WTC11 (cell line): ENCODE measurements around the gene OR1K1. TPM values are rescaled to one million over a fixed set of nuclear protein-coding genes. Genes with fewer than 3 reads are reported as not detected.

Experiments
- ATAC-seq: fragments of 200-7000 bp; cut with Tn5 transposase; 2 replicates; pipeline ENCODE4 v1.10.0; 2021; ENCODE audit warnings: mild to moderate bottlenecking, moderate library complexity
- CTCF ChIA-PET: fragments of 300-600 bp; sonication (Branson Sonifier 250); formaldehyde crosslinking; loops from one replicate; lab custom pipeline; 2021; ENCODE audit warnings: antibody characterized with exemption; lab: Charles Lee
- POLR2A ChIA-PET: fragments of 350-600 bp; sonication (Branson Sonifier 250); formaldehyde crosslinking; loops from one replicate; lab custom pipeline; 2021; ENCODE audit warnings: antibody characterized with exemption; lab: Charles Lee
- DNase-seq: peaks from one replicate; pipeline ENCODE4 v3.0.0; 2021; ENCODE audit warnings: low spot score
- H3K27ac Mint-ChIP-seq: 2 replicates; pipeline ENCODE4 v1.8.0; 2021; ENCODE audit warnings: mixed read lengths
- H3K27me3 Mint-ChIP-seq: 2 replicates; pipeline ENCODE4 v1.8.0; 2021; ENCODE audit warnings: low read depth, mild to moderate bottlenecking, moderate library complexity, mixed read lengths
- H3K36me3 Mint-ChIP-seq: 2 replicates; pipeline ENCODE4 v1.8.0; 2021; ENCODE audit warnings: mixed read lengths
- H3K4me1 Mint-ChIP-seq: 2 replicates; pipeline ENCODE4 v1.8.0; 2022; ENCODE audit warnings: mixed read lengths
- H3K4me3 Mint-ChIP-seq: 2 replicates; pipeline ENCODE4 v1.8.0; 2021; ENCODE audit warnings: mild to moderate bottlenecking, moderate library complexity, mixed read lengths
- H3K9me3 Mint-ChIP-seq: 2 replicates; pipeline ENCODE4 v1.8.0; 2021; ENCODE audit warnings: mixed read lengths
- CBFB ChIP-seq: sonication (generic); formaldehyde crosslinking; IDR thresholded peaks from 2 replicates; pipeline ENCODE4 v1.8.1; 2022; ENCODE audit warnings: mild to moderate bottlenecking, low read depth, missing genetic modification reagents
- E2F1 ChIP-seq: sonication (generic); formaldehyde crosslinking; IDR thresholded peaks from 2 replicates; pipeline ENCODE4 v1.8.0; 2022; ENCODE audit warnings: mild to moderate bottlenecking, missing genetic modification reagents
- GTF2I ChIP-seq: fragments of 250-450 bp; sonication (Bioruptor Pico); conservative IDR thresholded peaks from 2 replicates; pipeline ENCODE4 v1.4.0; 2021; ENCODE audit warnings: mild to moderate bottlenecking
- HMGA2 ChIP-seq: fragments of 250-450 bp; sonication (Bioruptor Pico); IDR thresholded peaks from 2 replicates; pipeline ENCODE4 v1.4.0; 2021; ENCODE audit warnings: mild to moderate bottlenecking, moderate library complexity
- HMGXB4 ChIP-seq: sonication (generic); formaldehyde crosslinking; IDR thresholded peaks from 2 replicates; pipeline ENCODE4 v1.8.1; 2023; ENCODE audit warnings: mild to moderate bottlenecking, moderate library complexity, missing genetic modification reagents
- JAZF1 ChIP-seq: fragments of 250-450 bp; sonication (Bioruptor Pico); IDR thresholded peaks from 2 replicates; pipeline ENCODE4 v1.9.0; 2021; ENCODE audit warnings: moderate library complexity, mild to moderate bottlenecking, inconsistent platforms
- JUN ChIP-seq: sonication (generic); formaldehyde crosslinking; IDR thresholded peaks from 2 replicates; pipeline ENCODE4 v1.8.0; 2023; ENCODE audit warnings: mild to moderate bottlenecking, missing genetic modification reagents
- KAT7 ChIP-seq: sonication (generic); formaldehyde crosslinking; IDR thresholded peaks from 2 replicates; pipeline ENCODE4 v1.8.1; 2023; ENCODE audit warnings: missing genetic modification reagents, mild to moderate bottlenecking, borderline replicate concordance
- MYBL2 ChIP-seq: sonication (generic); formaldehyde crosslinking; IDR thresholded peaks from 2 replicates; pipeline ENCODE4 v1.8.1; 2023; ENCODE audit warnings: mild to moderate bottlenecking, moderate library complexity, missing genetic modification reagents
- NFATC4 ChIP-seq: fragments of 250-450 bp; sonication (Bioruptor Pico); IDR thresholded peaks from 2 replicates; pipeline ENCODE4 v1.9.0; 2021; ENCODE audit warnings: mild to moderate bottlenecking
- NFYB ChIP-seq: sonication (generic); formaldehyde crosslinking; conservative IDR thresholded peaks from 2 replicates; pipeline ENCODE4 v1.8.0; 2022; ENCODE audit warnings: low read depth, missing genetic modification reagents
- NR2C2 ChIP-seq: sonication (generic); formaldehyde crosslinking; IDR thresholded peaks from 2 replicates; pipeline ENCODE4 v1.8.0; 2022; ENCODE audit warnings: mild to moderate bottlenecking, missing genetic modification reagents
- SMAD4 ChIP-seq: sonication (generic); formaldehyde crosslinking; IDR thresholded peaks from 2 replicates; pipeline ENCODE4 v1.8.0; 2022; ENCODE audit warnings: mild to moderate bottlenecking, missing genetic modification reagents
- TCF7 ChIP-seq: sonication (generic); formaldehyde crosslinking; IDR thresholded peaks from 2 replicates; pipeline ENCODE4 v1.8.0; 2022; ENCODE audit warnings: mild to moderate bottlenecking, low read depth, missing genetic modification reagents, moderate library complexity
- TEAD4 ChIP-seq: sonication (generic); formaldehyde crosslinking; IDR thresholded peaks from 2 replicates; pipeline ENCODE4 v1.8.0; 2022; ENCODE audit warnings: mild to moderate bottlenecking, missing genetic modification reagents
- ZNF219 ChIP-seq: sonication (generic); formaldehyde crosslinking; IDR thresholded peaks from 2 replicates; pipeline ENCODE4 v1.8.0; 2023; ENCODE audit warnings: missing genetic modification reagents, mild to moderate bottlenecking, borderline replicate concordance
- ZNF232 ChIP-seq: sonication (generic); formaldehyde crosslinking; IDR thresholded peaks from 2 replicates; pipeline ENCODE4 v1.8.0; 2022; ENCODE audit warnings: mild to moderate bottlenecking, missing genetic modification reagents
- ZNF317 ChIP-seq: sonication (generic); formaldehyde crosslinking; IDR thresholded peaks from 2 replicates; pipeline ENCODE4 v1.8.1; 2023; ENCODE audit warnings: low read depth, mild to moderate bottlenecking, moderate library complexity, missing genetic modification reagents, borderline replicate concordance
- ZNF425 ChIP-seq: fragments of 250-450 bp; sonication (Bioruptor Pico); conservative IDR thresholded peaks from 2 replicates; pipeline ENCODE4 v1.9.0; 2021; ENCODE audit warnings: mild to moderate bottlenecking
- ZSCAN18 ChIP-seq: fragments of 250-450 bp; sonication (Bioruptor Pico); IDR thresholded peaks from 2 replicates; pipeline ENCODE4 v2.1.2; 2022; ENCODE audit warnings: mild to moderate bottlenecking, moderate library complexity
- total RNA-seq: library from RNA; stranded (reverse); gene quantifications from 3 replicates; pipeline ENCODE4 v1.2.3, GENCODE V29; 2021
- TF ChIP-seq, protein P1 (sequence below): sonication (generic); formaldehyde crosslinking; IDR thresholded peaks from 2 replicates; pipeline ENCODE4 v1.8.1; 2023; ENCODE audit warnings: mild to moderate bottlenecking, missing genetic modification reagents, moderate library complexity
- TF ChIP-seq, protein P2 (sequence below): sonication (generic); formaldehyde crosslinking; IDR thresholded peaks from 2 replicates; pipeline ENCODE4 v1.8.0; 2022; ENCODE audit warnings: missing genetic modification reagents

Gene OR1K1
- total RNA-seq, 1 experiment from 2014 or later, result not detected

DNA sequence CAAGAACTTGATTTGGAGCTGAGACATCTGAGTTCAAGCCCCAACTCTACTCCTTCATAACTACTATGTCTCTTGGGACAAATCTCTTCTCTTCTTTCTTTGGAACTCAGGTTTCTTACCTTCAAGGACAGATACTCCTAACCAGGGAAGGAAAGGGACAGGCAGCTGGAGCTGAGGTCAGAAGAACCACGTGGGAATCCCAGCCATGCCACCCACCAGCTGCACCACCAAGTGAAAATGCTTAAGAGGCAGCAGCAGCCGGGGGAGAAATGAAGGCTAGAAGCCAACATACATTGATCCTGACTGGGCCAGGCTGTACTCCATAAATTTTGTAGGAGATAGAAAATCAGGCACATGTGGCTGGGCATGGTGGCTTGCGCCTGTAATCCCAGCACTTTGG is 20.7 kb upstream of the OR1K1 start:
- Mint-ChIP-seq H3K4me1 (no peaks in the 10 kb centered on the region), H3K27me3 (peaks cover 16% of the 10 kb centered on the region; the same call in 1 of the 2 replicates), H3K36me3 (peaks cover 9% of the 10 kb centered on the region), H3K4me3 (no peak overlapping the region), H3K27ac (no peak overlapping the region), H3K9me3 (peaks cover 65% of the 10 kb centered on the region)
- ATAC-seq, result no peak
- no peak for DNase-seq
- ChIA-PET POLR2A (no interaction called here), CTCF (interaction anchor here (1.0 kb wide), 1 partner anchor 281 kb away, joined by 4 read pairs; no protein-coding TSS in a partner anchor)
- no peak for TF ChIP-seq SMAD4 (CRISPR knock-in tag)
- TF ChIP-seq ZNF232 (CRISPR knock-in tag), result no peak
- TF ChIP-seq HMGXB4 (CRISPR knock-in tag), result no peak
- TF ChIP-seq JAZF1 (CRISPR knock-in tag), result no peak
- TF ChIP-seq E2F1 (CRISPR knock-in tag), result no peak
- no peak for TF ChIP-seq ZNF317 (CRISPR knock-in tag)
- TF ChIP-seq, protein P1, sequence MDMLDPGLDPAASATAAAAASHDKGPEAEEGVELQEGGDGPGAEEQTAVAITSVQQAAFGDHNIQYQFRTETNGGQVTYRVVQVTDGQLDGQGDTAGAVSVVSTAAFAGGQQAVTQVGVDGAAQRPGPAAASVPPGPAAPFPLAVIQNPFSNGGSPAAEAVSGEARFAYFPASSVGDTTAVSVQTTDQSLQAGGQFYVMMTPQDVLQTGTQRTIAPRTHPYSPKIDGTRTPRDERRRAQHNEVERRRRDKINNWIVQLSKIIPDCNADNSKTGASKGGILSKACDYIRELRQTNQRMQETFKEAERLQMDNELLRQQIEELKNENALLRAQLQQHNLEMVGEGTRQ (CRISPR knock-in tag), result no peak

GRCh38 chr9:122780026-122780425 is 19.9 kb upstream of the OR1K1 start:
- ATAC-seq, result no peak
- DNase-seq, result no peak
- Mint-ChIP-seq H3K27me3 (peaks cover 13% of the 10 kb centered on the region; the same call in 1 of the 2 replicates), H3K27ac (no peak overlapping the region), H3K4me1 (no peaks in the 10 kb centered on the region), H3K36me3 (peaks cover 6% of the 10 kb centered on the region; the same call in 1 of the 2 replicates), H3K4me3 (no peak overlapping the region), H3K9me3 (peaks cover 63% of the 10 kb centered on the region)
- TF ChIP-seq KAT7 (CRISPR knock-in tag), result no peak
- TF ChIP-seq MYBL2, result no peak
- no peak for TF ChIP-seq ZNF219 (CRISPR knock-in tag)
- ChIA-PET CTCF (no interaction called here), POLR2A (no interaction called here)

- H3K4me3 Mint-ChIP-seq, result no peak overlapping the region
- POLR2A ChIA-PET, result no interaction called here
- ATAC-seq, result no peak
- 0 out of 2 replicates have a peak, but pooled peaks cover 5% of the 10 kb centered on the region for H3K36me3 Mint-ChIP-seq
- DNase-seq, result no peak
- no peak overlapping the region for H3K27ac Mint-ChIP-seq
- H3K9me3 Mint-ChIP-seq, result peaks cover 53% of the 10 kb centered on the region
- H3K4me1 Mint-ChIP-seq, result no peaks in the 10 kb centered on the region
- CTCF ChIA-PET, result no interaction called here
- H3K27me3 Mint-ChIP-seq, result peaks cover 13% of the 10 kb centered on the region; the same call in 1 of the 2 replicates
- TF ChIP-seq NFYB (CRISPR knock-in tag) (no peak), TEAD4 (CRISPR knock-in tag) (no peak), NFATC4 (CRISPR knock-in tag) (no peak), NR2C2 (CRISPR knock-in tag) (no peak), JUN (no peak), GTF2I (CRISPR knock-in tag) (no peak), ZSCAN18 (no peak), CBFB (CRISPR knock-in tag) (no peak), HMGA2 (CRISPR knock-in tag) (no peak), TCF7 (CRISPR knock-in tag) (no peak), ZNF425 (CRISPR knock-in tag) (no peak), SMAD4 (CRISPR knock-in tag) (no peak)
- TF ChIP-seq, protein P2, sequence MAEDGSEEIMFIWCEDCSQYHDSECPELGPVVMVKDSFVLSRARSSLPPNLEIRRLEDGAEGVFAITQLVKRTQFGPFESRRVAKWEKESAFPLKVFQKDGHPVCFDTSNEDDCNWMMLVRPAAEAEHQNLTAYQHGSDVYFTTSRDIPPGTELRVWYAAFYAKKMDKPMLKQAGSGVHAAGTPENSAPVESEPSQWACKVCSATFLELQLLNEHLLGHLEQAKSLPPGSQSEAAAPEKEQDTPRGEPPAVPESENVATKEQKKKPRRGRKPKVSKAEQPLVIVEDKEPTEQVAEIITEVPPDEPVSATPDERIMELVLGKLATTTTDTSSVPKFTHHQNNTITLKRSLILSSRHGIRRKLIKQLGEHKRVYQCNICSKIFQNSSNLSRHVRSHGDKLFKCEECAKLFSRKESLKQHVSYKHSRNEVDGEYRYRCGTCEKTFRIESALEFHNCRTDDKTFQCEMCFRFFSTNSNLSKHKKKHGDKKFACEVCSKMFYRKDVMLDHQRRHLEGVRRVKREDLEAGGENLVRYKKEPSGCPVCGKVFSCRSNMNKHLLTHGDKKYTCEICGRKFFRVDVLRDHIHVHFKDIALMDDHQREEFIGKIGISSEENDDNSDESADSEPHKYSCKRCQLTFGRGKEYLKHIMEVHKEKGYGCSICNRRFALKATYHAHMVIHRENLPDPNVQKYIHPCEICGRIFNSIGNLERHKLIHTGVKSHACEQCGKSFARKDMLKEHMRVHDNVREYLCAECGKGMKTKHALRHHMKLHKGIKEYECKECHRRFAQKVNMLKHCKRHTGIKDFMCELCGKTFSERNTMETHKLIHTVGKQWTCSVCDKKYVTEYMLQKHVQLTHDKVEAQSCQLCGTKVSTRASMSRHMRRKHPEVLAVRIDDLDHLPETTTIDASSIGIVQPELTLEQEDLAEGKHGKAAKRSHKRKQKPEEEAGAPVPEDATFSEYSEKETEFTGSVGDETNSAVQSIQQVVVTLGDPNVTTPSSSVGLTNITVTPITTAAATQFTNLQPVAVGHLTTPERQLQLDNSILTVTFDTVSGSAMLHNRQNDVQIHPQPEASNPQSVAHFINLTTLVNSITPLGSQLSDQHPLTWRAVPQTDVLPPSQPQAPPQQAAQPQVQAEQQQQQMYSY (CRISPR knock-in tag), result no peak
Observed at GRCh38 chr9:122781671-122782070, 18.3 kb upstream of the OR1K1 start.
